ENCODE data around the gene SLF2.

DNA sequence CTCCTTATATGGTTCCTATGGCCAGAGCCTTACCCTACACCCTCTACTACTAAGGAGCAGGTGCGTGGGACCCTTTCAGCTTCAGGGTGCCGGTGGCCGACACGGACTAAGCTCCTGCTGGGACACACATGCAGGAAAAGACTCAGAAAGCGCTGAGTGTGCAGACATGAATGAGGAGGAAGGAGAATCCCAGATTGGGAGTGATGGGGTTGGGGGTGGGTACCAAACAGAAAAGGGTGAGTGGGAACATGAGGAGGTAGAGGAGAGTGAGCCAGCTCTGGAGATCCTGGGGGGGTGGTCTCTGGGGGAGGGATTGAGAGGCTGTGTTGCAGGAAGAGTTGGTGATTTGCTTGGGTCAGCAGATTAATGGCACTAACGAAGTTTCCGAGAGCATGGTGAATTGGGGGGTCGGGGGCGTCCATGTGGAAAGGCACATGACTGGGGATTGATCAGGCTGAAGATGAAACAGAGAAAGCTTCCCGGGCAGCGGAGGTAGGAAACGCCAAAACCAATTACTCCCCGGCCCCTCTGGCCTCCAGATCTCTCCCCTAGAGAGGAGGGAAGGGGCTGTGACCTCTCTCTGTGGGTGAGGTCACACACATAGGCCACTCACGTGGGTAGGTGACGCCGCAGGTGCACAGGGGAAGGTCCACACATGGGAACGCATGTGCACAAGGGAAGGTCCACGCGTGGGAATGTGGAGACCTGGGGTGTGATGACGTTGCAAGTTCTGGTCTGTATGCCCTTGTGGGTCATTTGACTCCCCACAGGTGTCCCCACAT lies 37.9 kb upstream of the SLF2 start:
- TF ChIP-seq, protein P1, sequence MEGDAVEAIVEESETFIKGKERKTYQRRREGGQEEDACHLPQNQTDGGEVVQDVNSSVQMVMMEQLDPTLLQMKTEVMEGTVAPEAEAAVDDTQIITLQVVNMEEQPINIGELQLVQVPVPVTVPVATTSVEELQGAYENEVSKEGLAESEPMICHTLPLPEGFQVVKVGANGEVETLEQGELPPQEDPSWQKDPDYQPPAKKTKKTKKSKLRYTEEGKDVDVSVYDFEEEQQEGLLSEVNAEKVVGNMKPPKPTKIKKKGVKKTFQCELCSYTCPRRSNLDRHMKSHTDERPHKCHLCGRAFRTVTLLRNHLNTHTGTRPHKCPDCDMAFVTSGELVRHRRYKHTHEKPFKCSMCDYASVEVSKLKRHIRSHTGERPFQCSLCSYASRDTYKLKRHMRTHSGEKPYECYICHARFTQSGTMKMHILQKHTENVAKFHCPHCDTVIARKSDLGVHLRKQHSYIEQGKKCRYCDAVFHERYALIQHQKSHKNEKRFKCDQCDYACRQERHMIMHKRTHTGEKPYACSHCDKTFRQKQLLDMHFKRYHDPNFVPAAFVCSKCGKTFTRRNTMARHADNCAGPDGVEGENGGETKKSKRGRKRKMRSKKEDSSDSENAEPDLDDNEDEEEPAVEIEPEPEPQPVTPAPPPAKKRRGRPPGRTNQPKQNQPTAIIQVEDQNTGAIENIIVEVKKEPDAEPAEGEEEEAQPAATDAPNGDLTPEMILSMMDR (IDR thresholded peaks at IDR 0.05; ENCODE audit: control extremely low read depth in 1 of 3, insufficient read depth in 1 of 3, low read depth in 1 of 3, low read length in 3 of 3) = no peak
- TF ChIP-seq SRF (IDR thresholded peaks at IDR 0.05; ENCODE audit: low read depth, low read length) (no peak), POLR2A (IDR thresholded peaks at IDR 0.05; ENCODE audit: control extremely low read depth in 1 of 2, low read depth in 2 of 2, low read length in 2 of 2) (no peak), YY1 (IDR thresholded peaks at IDR 0.05; ENCODE audit: low read depth, low read length) (no peak), POLR2AphosphoS5 (IDR thresholded peaks at IDR 0.05; ENCODE audit: low read depth, low read length) (no peak), SP2 (IDR thresholded peaks at IDR 0.05; ENCODE audit: low read length) (no peak), KDM1A (IDR thresholded peaks at IDR 0.05; ENCODE audit: borderline replicate concordance, low read length) (no peak), KDM5A (IDR thresholded peaks at IDR 0.05; ENCODE audit: low read length) (no peak), EP300 (IDR thresholded peaks at IDR 0.05; ENCODE audit: borderline replicate concordance in 1 of 2, low read depth in 2 of 2, low read length in 2 of 2) (no peak), MAFK (IDR thresholded peaks at IDR 0.05; ENCODE audit: low read depth, low read length) (no peak), EZH2 (IDR thresholded peaks at IDR 0.05; ENCODE audit: low read depth, low read length, severe bottlenecking) (no peak), TEAD4 (IDR thresholded peaks at IDR 0.05; ENCODE audit: low read depth, low read length) (no peak), SUZ12 (IDR thresholded peaks at IDR 0.05; ENCODE audit: low read length) (no peak)
